Astrocyte of the cerebellum (primary cell): ENCODE results near the gene ELN.
A peak's percentile ranks its signal among the peaks of the same experiment; 100 is the strongest.

Experiments used
- DNase-seq: peaks from one replicate; pipeline ENCODE4 v3.0.0-alpha.2; 2011; ENCODE audit warnings: low read depth
- H3K4me3 ChIP-seq: 2 replicates; pipeline ENCODE4 v1.5.1; 2011; ENCODE audit warnings: mild to moderate bottlenecking, low read depth, low read length, moderate library complexity
- in situ Hi-C: cut with HindIII; loops from 2 replicates; pipeline ENCODE4 v1.10.0; 2017; ENCODE audit warnings: low sequenced_read_pairs
- TF ChIP-seq, protein P1 (sequence below): IDR thresholded peaks from 2 replicates; pipeline ENCODE4 v1.5.1; 2012; ENCODE audit warnings: low read length, low read depth, moderate library complexity, mild to moderate bottlenecking; ENCODE audit errors: missing control alignments

ELN gene

DNA sequence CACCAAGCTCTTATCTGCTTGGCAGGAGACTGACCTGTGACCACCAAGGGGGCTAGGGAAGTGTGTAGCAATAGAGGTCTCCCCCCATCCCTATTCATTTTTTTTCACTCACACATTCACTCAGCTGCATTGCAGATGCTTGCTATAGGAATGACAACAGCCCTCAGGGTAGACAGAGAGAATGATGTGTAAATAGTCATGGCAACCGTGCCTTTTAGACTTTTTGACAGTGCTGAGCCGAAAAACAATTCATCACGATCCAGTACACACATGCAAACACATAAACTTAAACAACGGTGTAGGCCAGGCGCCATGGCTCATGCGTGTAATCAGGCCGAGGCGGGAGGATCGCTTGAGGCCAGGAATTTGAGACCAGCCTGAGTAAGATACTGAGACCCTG is 7.6 kb upstream of the ELN start:
- no peak for DNase-seq
- TF ChIP-seq, protein P1, sequence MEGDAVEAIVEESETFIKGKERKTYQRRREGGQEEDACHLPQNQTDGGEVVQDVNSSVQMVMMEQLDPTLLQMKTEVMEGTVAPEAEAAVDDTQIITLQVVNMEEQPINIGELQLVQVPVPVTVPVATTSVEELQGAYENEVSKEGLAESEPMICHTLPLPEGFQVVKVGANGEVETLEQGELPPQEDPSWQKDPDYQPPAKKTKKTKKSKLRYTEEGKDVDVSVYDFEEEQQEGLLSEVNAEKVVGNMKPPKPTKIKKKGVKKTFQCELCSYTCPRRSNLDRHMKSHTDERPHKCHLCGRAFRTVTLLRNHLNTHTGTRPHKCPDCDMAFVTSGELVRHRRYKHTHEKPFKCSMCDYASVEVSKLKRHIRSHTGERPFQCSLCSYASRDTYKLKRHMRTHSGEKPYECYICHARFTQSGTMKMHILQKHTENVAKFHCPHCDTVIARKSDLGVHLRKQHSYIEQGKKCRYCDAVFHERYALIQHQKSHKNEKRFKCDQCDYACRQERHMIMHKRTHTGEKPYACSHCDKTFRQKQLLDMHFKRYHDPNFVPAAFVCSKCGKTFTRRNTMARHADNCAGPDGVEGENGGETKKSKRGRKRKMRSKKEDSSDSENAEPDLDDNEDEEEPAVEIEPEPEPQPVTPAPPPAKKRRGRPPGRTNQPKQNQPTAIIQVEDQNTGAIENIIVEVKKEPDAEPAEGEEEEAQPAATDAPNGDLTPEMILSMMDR: no peak
- no peak overlapping the region for H3K4me3 ChIP-seq
- in situ Hi-C loops: no loop called here

DNA sequence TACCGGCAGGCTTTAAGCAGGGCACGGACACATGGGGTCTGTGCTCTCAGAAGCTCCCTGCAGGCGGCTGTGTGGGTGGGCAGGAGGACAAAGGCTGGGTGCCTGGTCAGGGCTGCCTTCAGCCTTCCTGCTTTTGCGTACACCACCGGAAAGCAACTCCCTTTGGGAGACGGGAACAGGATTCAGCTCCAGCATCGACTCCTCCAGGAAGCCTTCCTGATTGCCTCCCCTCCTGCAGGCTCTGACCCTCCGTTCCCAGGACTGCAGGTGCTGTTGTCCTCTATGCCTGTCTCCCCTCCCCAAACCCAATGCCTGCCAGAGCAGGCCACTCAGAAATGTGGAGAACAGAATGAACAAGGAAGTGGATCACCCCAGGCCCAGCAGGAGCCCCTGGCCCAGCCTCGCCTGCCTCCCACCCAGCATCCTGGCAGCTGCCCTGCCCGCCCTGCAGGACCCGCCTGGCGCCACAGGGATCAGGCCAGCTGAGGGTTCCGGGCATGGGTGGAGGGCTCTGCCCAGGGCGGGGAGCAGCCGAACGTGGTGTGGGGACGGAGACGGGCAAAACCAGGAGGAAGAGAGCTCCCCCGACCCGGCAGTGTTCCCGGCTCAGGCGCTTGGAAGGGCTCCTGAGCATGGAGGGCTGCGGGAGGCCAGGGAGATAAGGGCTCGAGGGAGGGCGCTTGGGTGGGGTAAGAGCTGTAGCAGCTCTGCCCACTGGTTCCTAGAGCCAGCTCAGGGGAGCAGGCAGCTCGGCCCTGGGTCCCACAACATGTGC is 6.2 kb upstream of the ELN start:
- in situ Hi-C loops: no loop called here
- no peak for DNase-seq
- TF ChIP-seq, protein P1: no peak
- no peak overlapping the region for H3K4me3 ChIP-seq

DNA sequence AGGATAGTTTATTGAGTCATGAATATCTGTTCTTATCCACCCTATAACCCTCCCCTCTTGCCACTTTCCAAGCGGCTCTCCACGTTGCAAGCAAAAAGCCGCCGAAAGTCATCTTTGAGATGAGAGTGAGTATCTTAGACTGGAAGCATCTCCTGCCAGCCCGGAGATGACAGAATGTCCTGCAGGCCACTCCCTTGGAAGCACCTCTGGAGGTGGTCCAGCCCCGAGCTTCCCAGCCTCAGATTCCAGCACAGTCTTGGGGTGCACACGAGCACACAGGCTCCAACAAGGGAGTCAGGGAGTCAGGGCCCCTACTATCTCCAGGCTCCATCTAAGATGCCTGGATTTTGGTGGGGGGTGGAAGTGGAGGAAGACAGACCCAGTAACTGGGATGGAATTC is 5.5 kb upstream of the ELN start:
- H3K4me3 ChIP-seq: no peak overlapping the region
- TF ChIP-seq, protein P1: no peak
- in situ Hi-C loops: no loop called here
- no peak for DNase-seq

DNA sequence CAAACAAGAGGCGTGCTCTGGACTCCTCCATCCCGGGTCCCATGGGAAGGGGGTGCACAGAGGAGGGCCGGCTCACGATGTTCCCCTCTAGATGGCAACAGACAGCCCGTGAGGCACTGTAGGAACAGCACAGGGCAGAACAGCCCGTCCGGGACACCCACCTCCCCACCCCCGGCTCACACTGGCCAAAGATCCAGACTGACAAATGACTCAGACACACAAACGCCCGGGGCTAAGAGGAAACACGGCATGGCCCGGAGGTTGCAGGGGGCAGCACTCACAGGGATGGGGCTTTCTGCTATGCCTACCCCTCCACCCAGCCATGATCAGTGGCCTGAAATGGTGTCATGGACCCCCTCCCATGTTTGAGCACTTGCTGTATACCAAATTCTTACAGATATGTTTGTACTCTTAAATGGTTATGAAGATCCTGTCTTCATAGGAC is 4.9 kb upstream of the ELN start:
- no peak for DNase-seq
- no peak overlapping the region for H3K4me3 ChIP-seq
- TF ChIP-seq, protein P1: peak; percentile 22
- in situ Hi-C loops: no loop called here

DNA sequence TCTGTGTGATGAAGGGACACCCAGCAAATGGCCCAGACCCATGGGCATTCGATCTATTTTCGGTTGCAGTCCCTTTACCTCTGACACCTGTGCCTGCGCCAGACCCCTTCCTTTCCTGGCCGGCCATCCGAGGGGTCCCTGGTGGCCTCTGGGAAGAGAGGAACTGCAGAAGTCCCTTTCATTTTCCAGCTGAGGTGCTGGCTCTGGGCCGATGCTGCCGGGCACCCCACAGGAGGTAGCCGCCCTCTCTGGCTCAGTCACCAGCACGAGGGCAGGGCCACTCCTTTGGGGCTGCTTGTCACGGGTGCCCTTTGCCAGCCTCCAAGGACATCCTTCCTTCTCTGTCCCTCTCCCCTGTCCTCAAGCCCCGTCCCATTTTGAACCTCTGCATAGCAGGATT is 4.2 kb upstream of the ELN start:
- in situ Hi-C loops: no loop called here
- DNase-seq: no peak
- TF ChIP-seq, protein P1: no peak
- H3K4me3 ChIP-seq: no peak overlapping the region

DNA sequence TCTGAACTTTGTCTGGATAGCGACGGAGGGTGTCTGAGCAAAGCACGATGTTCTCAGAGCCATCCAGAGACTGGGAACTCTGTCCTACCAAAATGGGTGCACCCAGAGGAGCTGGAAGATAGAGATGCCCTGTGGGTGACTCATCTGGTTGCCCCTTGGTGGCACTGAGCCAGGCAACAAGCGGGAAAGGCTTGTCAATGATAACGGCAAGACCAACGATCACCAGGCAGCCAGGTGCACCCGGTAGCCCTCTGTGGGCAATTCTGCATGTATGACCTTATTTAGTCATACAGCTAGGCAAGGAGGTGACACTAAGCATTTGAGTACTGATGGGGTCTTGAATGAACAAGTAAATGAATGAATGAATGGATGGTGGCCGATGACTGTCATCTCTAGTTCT is 2.8 kb upstream of the ELN start:
- TF ChIP-seq, protein P1: no peak
- in situ Hi-C loops: no loop called here
- no peak overlapping the region for H3K4me3 ChIP-seq
- DNase-seq: no peak
